NCI-H446 treated with DMSO at 0.1 percent for 48 hours (cell line): ENCODE results near the gene CXXC5.
"Not testable (repeated sequence)": the region's sequence is repeated elsewhere in the genome, so short reads cannot be mapped to it uniquely, and the experiment has no call there.

Experiments
- DNase-seq: peaks from one replicate; lab custom pipeline; 2025; lab: John Stamatoyannopoulos, UW

The CXXC5 gene

GRCh38 chr5:139710319-139711066, 62.3 kb downstream of the CXXC5 start:
- DNase-seq: peak; percentile 32

GRCh38 chr5:139711067-139711905, 63.1 kb downstream of the CXXC5 start:
- peak; percentile 72 for DNase-seq

GRCh38 chr5:139711906-139712224, 63.7 kb downstream of the CXXC5 start:
- peak; percentile 55 for DNase-seq

- DNase-seq: no peak
Observed at GRCh38 chr5:139712412-139712811, 64.3 kb downstream of the CXXC5 start.

GRCh38 chr5:139713898-139714297, 65.7 kb downstream of the CXXC5 start:
- DNase-seq: not testable (repeated sequence)

- no peak for DNase-seq
Observed at GRCh38 chr5:139717221-139717620, 69.1 kb downstream of the CXXC5 start.

GRCh38 chr5:139718403-139718802, 70.3 kb downstream of the CXXC5 start:
- not testable (repeated sequence) for DNase-seq

- not testable (repeated sequence) for DNase-seq
Observed at GRCh38 chr5:139719970-139720369, 71.8 kb downstream of the CXXC5 start.

- DNase-seq: no peak
Observed at GRCh38 chr5:139723986-139724587, 75.9 kb downstream of the CXXC5 start.

GRCh38 chr5:139725073-139725830, 77.1 kb downstream of the CXXC5 start:
- no peak for DNase-seq

- DNase-seq: no peak
Observed at GRCh38 chr5:139726248-139726647, 78.1 kb downstream of the CXXC5 start.

- not testable (repeated sequence) for DNase-seq
Observed at GRCh38 chr5:139727615-139728014, 79.5 kb downstream of the CXXC5 start.

- DNase-seq: no peak
Observed at GRCh38 chr5:139731281-139731680, 83.1 kb downstream of the CXXC5 start.

GRCh38 chr5:139732019-139732418, 83.9 kb downstream of the CXXC5 start:
- DNase-seq: no peak

- DNase-seq: no peak
Observed at GRCh38 chr5:139733010-139733688, 85.0 kb downstream of the CXXC5 start.
